Smooth muscle cell (in vitro differentiated cells): ENCODE data around the gene SVIL. TPM values are rescaled to one million over a fixed set of nuclear protein-coding genes. Genes with fewer than 3 reads are reported as not detected.
"Not testable (repeated sequence)": the region's sequence is repeated elsewhere in the genome, so short reads cannot be mapped to it uniquely, and the experiment has no call there.

Experiments
- DNase-seq: peaks from one replicate; lab custom pipeline; 2025; ENCODE audit not compliant: unreplicated experiment; lab: John Stamatoyannopoulos, UW
- H2AFZ ChIP-seq: fragments of 200-600 bp; sonication (generic); 2 replicates; pipeline ENCODE4 v1.6.0; 2016; ENCODE audit warnings: antibody characterized with exemption, low read depth, mild to moderate bottlenecking
- H3F3A ChIP-seq: fragments of 200-600 bp; sonication (generic); 2 replicates; pipeline ENCODE4 v1.6.0; 2017; ENCODE audit warnings: antibody characterized with exemption, low read depth
- H3K27ac ChIP-seq: fragments of 200-600 bp; sonication (generic); 2 replicates; pipeline ENCODE4 v1.5.1; 2016; ENCODE audit warnings: low read depth, mild to moderate bottlenecking
- H3K27me3 ChIP-seq: fragments of 200-600 bp; sonication (generic); 2 replicates; pipeline ENCODE4 v1.6.1; 2016; ENCODE audit warnings: low read depth, mild to moderate bottlenecking
- H3K36me3 ChIP-seq: fragments of 200-600 bp; sonication (generic); 2 replicates; pipeline ENCODE4 v1.5.1; 2016; ENCODE audit warnings: low read depth
- H3K4me1 ChIP-seq: fragments of 200-600 bp; sonication (generic); 2 replicates; pipeline ENCODE4 v1.5.1; 2016; ENCODE audit warnings: low read depth
- H3K4me2 ChIP-seq: fragments of 200-600 bp; sonication (generic); 2 replicates; pipeline ENCODE4 v1.6.0; 2016; ENCODE audit warnings: mild to moderate bottlenecking
- H3K4me3 ChIP-seq: fragments of 200-600 bp; sonication (generic); 2 replicates; pipeline ENCODE4 v1.5.1; 2016; ENCODE audit warnings: mild to moderate bottlenecking
- H3K79me2 ChIP-seq: fragments of 200-600 bp; sonication (generic); 2 replicates; pipeline ENCODE4 v1.6.0; 2016; ENCODE audit warnings: low read depth, mild to moderate bottlenecking
- H3K9ac ChIP-seq: fragments of 200-600 bp; sonication (generic); 2 replicates; pipeline ENCODE4 v1.6.0; 2016; ENCODE audit warnings: low read depth
- H3K9me3 ChIP-seq: fragments of 200-600 bp; sonication (generic); replicated peaks from 2 replicates; pipeline ENCODE4 v1.5.1; 2016; ENCODE audit warnings: low read depth
- H4K20me1 ChIP-seq: fragments of 200-600 bp; sonication (generic); 2 replicates; pipeline ENCODE4 v1.6.0; 2016; ENCODE audit warnings: low read depth
- CTCF ChIP-seq: fragments of 200-600 bp; sonication (generic); IDR thresholded peaks from 2 replicates; pipeline ENCODE4 v1.5.1; 2017; ENCODE audit warnings: borderline replicate concordance, mild to moderate bottlenecking, antibody characterized with exemption; ENCODE audit not compliant: insufficient read depth, poor library complexity, severe bottlenecking
- WGBS: methylation state at CpG from one replicate; pipeline ENCODE4 v1.1.7; 2016; ENCODE audit warnings: low lambda C conversion rate; 5-methylcytosine and 5-hydroxymethylcytosine counted together
- polyA plus RNA-seq: library from polyadenylated mRNA; unstranded; fragments of >200 nt; fragmentation: Nextera tagmentation; extraction: Ambion mirVana; gene quantifications from 2 replicates; pipeline ENCODE4 v1.2.1, GENCODE V29; 2016
- total RNA-seq: library from RNA; depleted of rRNA; stranded (reverse); fragments of >200 nt; gene quantifications from 2 replicates; pipeline ENCODE4 v1.2.3, GENCODE V29; 2014

The SVIL gene
- total and polyA plus RNA-seq, 2 experiments from 2014 or later: 32.5 to 33.0 TPM

GRCh38 chr10:29576681-29577080 lies 58.1 kb downstream of the SVIL start:
- Histone ChIP-seq H4K20me1 (peaks cover 1% of the 10 kb centered on the region), H3K4me2 (peak overlapping the region; percentile 4), H3K4me3 (no peak overlapping the region), H3K36me3 (no peaks in the 10 kb centered on the region), H3K27ac (peak overlapping the region; percentile 86), H3K9me3 (no peaks in the 10 kb centered on the region), H3K9ac (no peak overlapping the region), H3K4me1 (peaks cover 7% of the 10 kb centered on the region), H2AFZ (no peak overlapping the region), H3K79me2 (peaks cover 26% of the 10 kb centered on the region), H3F3A (no peaks in the 10 kb centered on the region), H3K27me3 (no peaks in the 10 kb centered on the region)
- 46% methylated on average over 8 of the region's 8 CpGs for WGBS
- no peak for DNase-seq
- TF ChIP-seq CTCF: no peak

GRCh38 chr10:29575098-29575455 lies 59.7 kb downstream of the SVIL start:
- no peak overlapping the region for H3K27ac ChIP-seq
- H2AFZ ChIP-seq: no peak overlapping the region
- H3K4me3 ChIP-seq: no peak overlapping the region
- H3K4me1 ChIP-seq: peaks cover 7% of the 10 kb centered on the region
- no peak overlapping the region for H3K9ac ChIP-seq
- no peaks in the 10 kb centered on the region for H3F3A ChIP-seq
- peaks cover 22% of the 10 kb centered on the region for H3K79me2 ChIP-seq
- no peaks in the 10 kb centered on the region for H3K27me3 ChIP-seq
- WGBS: 81% methylated on average over 2 of the region's 2 CpGs
- H3K36me3 ChIP-seq: no peaks in the 10 kb centered on the region
- no peak for TF ChIP-seq CTCF
- DNase-seq: no peak
- peaks cover 11% of the 10 kb centered on the region for H4K20me1 ChIP-seq
- H3K4me2 ChIP-seq: no peak overlapping the region
- H3K9me3 ChIP-seq: no peaks in the 10 kb centered on the region

- H3K79me2 ChIP-seq: peaks cover 22% of the 10 kb centered on the region
- 84% methylated on average over 10 of the region's 10 CpGs for WGBS
- not testable (repeated sequence) for DNase-seq
Measured at GRCh38 chr10:29574212-29575097, 60.3 kb downstream of the SVIL start.

GRCh38 chr10:29570248-29570647 lies 64.5 kb downstream of the SVIL start:
- peaks cover 41% of the 10 kb centered on the region for H4K20me1 ChIP-seq
- not testable (repeated sequence) for H3K27ac ChIP-seq, H3K9ac ChIP-seq, DNase-seq, H3F3A ChIP-seq, H3K79me2 ChIP-seq, H3K36me3 ChIP-seq, H3K4me2 ChIP-seq, H3K9me3 ChIP-seq, H3K4me3 ChIP-seq, H3K4me1 ChIP-seq, H2AFZ ChIP-seq, H3K27me3 ChIP-seq
- 79% methylated on average over 2 of the region's 2 CpGs for WGBS

More at GRCh38 chr10:29574212-29575097, 60.3 kb downstream of the SVIL start:
- H3K27ac ChIP-seq, H3F3A ChIP-seq, H3K9ac ChIP-seq, H2AFZ ChIP-seq, H3K4me2 ChIP-seq, H3K9me3 ChIP-seq, H3K27me3 ChIP-seq, H3K36me3 ChIP-seq, H3K4me3 ChIP-seq: not testable (repeated sequence)
- peaks cover 12% of the 10 kb centered on the region for H3K4me1 ChIP-seq
- H4K20me1 ChIP-seq: peaks cover 16% of the 10 kb centered on the region
